ENCODE measurements around the gene ITGAL.

DNA sequence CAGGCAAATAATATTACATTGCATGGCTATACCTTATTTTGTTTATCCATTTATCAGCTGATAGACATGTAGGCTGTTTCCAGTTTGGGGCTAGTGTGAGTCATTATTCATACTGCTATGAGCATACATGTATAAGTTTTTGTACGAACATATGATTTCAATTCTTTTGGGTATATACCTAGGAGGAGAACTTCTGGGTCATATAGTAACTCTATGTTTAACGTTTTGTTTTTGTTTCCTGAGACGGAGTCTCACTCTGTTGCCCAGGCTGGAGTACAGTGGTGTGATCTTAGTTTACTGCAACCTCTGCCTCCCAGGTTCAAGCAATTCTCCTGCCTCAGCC, 2.4 kb upstream of the ITGAL start:
- TF ChIP-seq, protein P1, sequence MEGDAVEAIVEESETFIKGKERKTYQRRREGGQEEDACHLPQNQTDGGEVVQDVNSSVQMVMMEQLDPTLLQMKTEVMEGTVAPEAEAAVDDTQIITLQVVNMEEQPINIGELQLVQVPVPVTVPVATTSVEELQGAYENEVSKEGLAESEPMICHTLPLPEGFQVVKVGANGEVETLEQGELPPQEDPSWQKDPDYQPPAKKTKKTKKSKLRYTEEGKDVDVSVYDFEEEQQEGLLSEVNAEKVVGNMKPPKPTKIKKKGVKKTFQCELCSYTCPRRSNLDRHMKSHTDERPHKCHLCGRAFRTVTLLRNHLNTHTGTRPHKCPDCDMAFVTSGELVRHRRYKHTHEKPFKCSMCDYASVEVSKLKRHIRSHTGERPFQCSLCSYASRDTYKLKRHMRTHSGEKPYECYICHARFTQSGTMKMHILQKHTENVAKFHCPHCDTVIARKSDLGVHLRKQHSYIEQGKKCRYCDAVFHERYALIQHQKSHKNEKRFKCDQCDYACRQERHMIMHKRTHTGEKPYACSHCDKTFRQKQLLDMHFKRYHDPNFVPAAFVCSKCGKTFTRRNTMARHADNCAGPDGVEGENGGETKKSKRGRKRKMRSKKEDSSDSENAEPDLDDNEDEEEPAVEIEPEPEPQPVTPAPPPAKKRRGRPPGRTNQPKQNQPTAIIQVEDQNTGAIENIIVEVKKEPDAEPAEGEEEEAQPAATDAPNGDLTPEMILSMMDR (conservative IDR thresholded peaks at IDR 0.05) = no peak
- TF ChIP-seq ZFX (IDR thresholded peaks at IDR 0.05) = no peak
